Neuronal stem cell (in vitro differentiated cells): Measurements from ENCODE around the gene RPL27.

Source experiments
- DNase-seq: peaks from one replicate; pipeline ENCODE4 v3.0.0-alpha.2; 2013; ENCODE audit warnings: low spot score
- H2AFZ ChIP-seq: one replicate; pipeline ENCODE4 v1.6.1; 2013; ENCODE audit warnings: mild to moderate bottlenecking, low read length, inconsistent platforms
- H2AK5ac ChIP-seq: 2 replicates; pipeline ENCODE4 v1.6.1; 2013; ENCODE audit warnings: low read depth, mild to moderate bottlenecking, inconsistent platforms, low read length, moderate library complexity, mixed read lengths
- H2BK120ac ChIP-seq: 2 replicates; pipeline ENCODE4 v1.6.1; 2013; ENCODE audit warnings: low read depth, mild to moderate bottlenecking, inconsistent platforms, low read length, moderate library complexity, mixed read lengths
- H2BK12ac ChIP-seq: one replicate; pipeline ENCODE4 v1.6.1; 2013; ENCODE audit warnings: low read length, inconsistent platforms
- H2BK15ac ChIP-seq: 2 replicates; pipeline ENCODE4 v1.6.1; 2013; ENCODE audit warnings: mild to moderate bottlenecking, low read length, inconsistent platforms, mixed read lengths
- H2BK5ac ChIP-seq: one replicate; pipeline ENCODE4 v1.6.1; 2013; ENCODE audit warnings: inconsistent platforms, mild to moderate bottlenecking, low read length, moderate library complexity
- H3K14ac ChIP-seq: one replicate; pipeline ENCODE4 v1.6.1; 2013; ENCODE audit warnings: low read length, inconsistent platforms
- H3K18ac ChIP-seq: 2 replicates; pipeline ENCODE4 v1.6.1; 2013; ENCODE audit warnings: low read length, inconsistent platforms
- H3K23ac ChIP-seq: 2 replicates; pipeline ENCODE4 v1.6.1; 2013; ENCODE audit warnings: low read depth, mild to moderate bottlenecking, mixed read lengths, low read length, inconsistent platforms; ENCODE audit not compliant: poor library complexity
- H3K27ac ChIP-seq: replicated peaks from 3 replicates; pipeline ENCODE4 v1.5.1; 2013; ENCODE audit warnings: low read length, inconsistent platforms
- H3K27me3 ChIP-seq, 3 experiments: 2 replicates each; pipeline ENCODE4 v1.6.1; 2013; ENCODE audit warnings: low read length in 3 of 3, mild to moderate bottlenecking in 2 of 3, inconsistent platforms in 1 of 3, low read depth in 1 of 3, mixed read lengths in 1 of 3, moderate library complexity in 1 of 3; ENCODE audit not compliant: control insufficient read depth in 3 of 3, insufficient read depth in 3 of 3
- H3K36me3 ChIP-seq, 2 donors: replicated peaks in 1 of 2; 2 replicates each; pipeline ENCODE4 v1.6.1; 2013; ENCODE audit warnings: low read length in 2 of 2; ENCODE audit not compliant: control insufficient read depth in 2 of 2, insufficient read depth in 2 of 2
- H3K4ac ChIP-seq: 2 replicates; pipeline ENCODE4 v1.6.1; 2013; ENCODE audit warnings: inconsistent platforms, mild to moderate bottlenecking, low read length, moderate library complexity
- H3K4me1 ChIP-seq, 2 donors: 1 replicate in 1 of 2; 2 replicates in 1 of 2; pipeline ENCODE4 v1.6.1; 2013; ENCODE audit warnings: low read length in 2 of 2, low read depth in 1 of 2; ENCODE audit not compliant: control insufficient read depth in 2 of 2, insufficient read depth in 1 of 2
- H3K4me2 ChIP-seq: one replicate; pipeline ENCODE4 v1.6.1; 2013; ENCODE audit warnings: mild to moderate bottlenecking, low read length, inconsistent platforms; ENCODE audit not compliant: insufficient read depth, poor library complexity, severe bottlenecking
- H3K4me3 ChIP-seq, 2 donors: 2 replicates each; pipeline ENCODE4 v1.5.1; 2013; ENCODE audit warnings: low read length in 2 of 2, mild to moderate bottlenecking in 2 of 2, inconsistent platforms in 1 of 2, moderate library complexity in 1 of 2
- H3K79me1 ChIP-seq: one replicate; pipeline ENCODE4 v1.6.1; 2013; ENCODE audit warnings: low read depth, mild to moderate bottlenecking, inconsistent platforms, low read length, moderate library complexity
- H3K9ac ChIP-seq: one replicate; pipeline ENCODE4 v1.6.1; 2013; ENCODE audit warnings: mild to moderate bottlenecking, low read depth, low read length, inconsistent platforms; ENCODE audit not compliant: poor library complexity
- H3K9me3 ChIP-seq, 2 donors: replicated peaks in 1 of 2; 2 replicates each; pipeline versions ENCODE3 to v1.6.1; 2013; ENCODE audit warnings: low read length in 2 of 2, mild to moderate bottlenecking in 2 of 2, inconsistent platforms in 1 of 2, low read depth in 1 of 2, mixed read lengths in 1 of 2, moderate library complexity in 1 of 2; ENCODE audit not compliant: control insufficient read depth in 2 of 2, insufficient read depth in 1 of 2
- H4K8ac ChIP-seq: one replicate; pipeline ENCODE4 v1.6.1; 2013; ENCODE audit warnings: low read depth, mild to moderate bottlenecking, inconsistent platforms, low read length, moderate library complexity
- H4K91ac ChIP-seq: one replicate; pipeline ENCODE4 v1.6.1; 2013; ENCODE audit warnings: low read length, low read depth, mild to moderate bottlenecking, inconsistent platforms; ENCODE audit not compliant: poor library complexity
- WGBS, 2 donors: extraction: QIAGEN DNeasy Blood & Tissue Kit; methylation state at CpG; one replicate each; pipeline ENCODE4 v1.1.7; 2013; ENCODE audit warnings: missing lambda C conversion rate in 2 of 2, mixed read lengths in 1 of 2; ENCODE audit not compliant: insufficient read length in 2 of 2, insufficient replicate concordance in 1 of 2; ENCODE audit errors: extremely low coverage in 2 of 2; 5-methylcytosine and 5-hydroxymethylcytosine counted together

Gene RPL27

GRCh38 chr17:42964161-42964932 lies 33.9 kb upstream of the RPL27 start, which contains the start of gene AARSD1:
TSS of gene AARSD1 (minus strand) at chr17:42964454. CDS start at chr17:42964440, 14 bp downstream.
- Histone ChIP-seq H3K36me3 (peaks cover 13 to 35% of the 10 kb centered on the region in 2 donors), H3K4ac (no peak within 1 kb of the TSS), H3K4me3 (peak within 1 kb of the TSS; percentile 67 to 81), H4K8ac (no peak within 1 kb of the TSS), H3K14ac (no peak within 1 kb of the TSS), H3K4me1 (peaks cover 3 to 8% of the 10 kb centered on the region in 2 donors), H2BK120ac (no peak within 1 kb of the TSS), H3K4me2 (peak within 1 kb of the TSS; percentile 77), H3K79me1 (peaks cover 3% of the 10 kb centered on the region), H2BK5ac (no peak within 1 kb of the TSS), H3K27me3 (no peaks in the 10 kb centered on the region), H3K27ac (no peak within 1 kb of the TSS), H2AK5ac (no peak within 1 kb of the TSS), H3K18ac (peak within 1 kb of the TSS; percentile 15), H2AFZ (peak within 1 kb of the TSS; percentile 83), H4K91ac (no peak within 1 kb of the TSS), H3K9ac (peak within 1 kb of the TSS; percentile 91), H2BK15ac (no peak within 1 kb of the TSS), H2BK12ac (no peak within 1 kb of the TSS), H3K9me3 (no peaks in the 10 kb centered on the region), H3K23ac (no peak within 1 kb of the TSS)
- DNase-seq, result peak; percentile 85
- WGBS, 2 donors, result no CpG with 5 or more reads among the region's 43 CpGs

GRCh38 chr17:42967925-42968324 lies 30.3 kb upstream of the RPL27 start:
- Histone ChIP-seq H2BK12ac (no peak overlapping the region), H3K4ac (no peak overlapping the region), H4K91ac (no peak overlapping the region), H2AFZ (no peak overlapping the region), H3K9ac (no peak overlapping the region), H2BK15ac (no peak overlapping the region), H4K8ac (no peak overlapping the region), H3K4me2 (no peak overlapping the region), H3K27ac (no peak overlapping the region), H3K4me1 (peaks cover 3 to 8% of the 10 kb centered on the region in 2 donors), H3K9me3 (no peaks in the 10 kb centered on the region), H3K14ac (no peak overlapping the region), H3K18ac (no peak overlapping the region), H2BK5ac (no peak overlapping the region), H3K4me3 (no peak overlapping the region), H3K79me1 (peaks cover 3% of the 10 kb centered on the region), H3K36me3 (peaks cover 0 to under 1% of the 10 kb centered on the region in 2 donors), H3K27me3 (no peaks in the 10 kb centered on the region), H3K23ac (no peak overlapping the region), H2AK5ac (no peak overlapping the region), H2BK120ac (no peak overlapping the region)
- WGBS, 2 donors, result no CpG with 5 or more reads among the region's 1 CpG
- no peak for DNase-seq

GRCh38 chr17:42969001-42969581 lies 29.1 kb upstream of the RPL27 start:
- H4K8ac ChIP-seq, result no peak overlapping the region
- no peak overlapping the region for H3K4me2 ChIP-seq
- H3K14ac ChIP-seq, result no peak overlapping the region
- H3K9ac ChIP-seq, result no peak overlapping the region
- H3K4me1 ChIP-seq, result peaks cover 0 to 2% of the 10 kb centered on the region in 2 donors
- no peak overlapping the region for H3K4ac ChIP-seq
- no peak overlapping the region for H2BK12ac ChIP-seq
- peak overlapping the region; percentile 19 for H2AFZ ChIP-seq
- H2BK5ac ChIP-seq, result no peak overlapping the region
- no peaks in the 10 kb centered on the region for H3K79me1 ChIP-seq
- no peaks in the 10 kb centered on the region for H3K27me3 ChIP-seq
- no peak overlapping the region for H3K4me3 ChIP-seq
- WGBS, 2 donors, result no CpG with 5 or more reads among the region's 5 CpGs
- H2BK15ac ChIP-seq, result no peak overlapping the region
- H3K9me3 ChIP-seq, result no peaks in the 10 kb centered on the region
- H3K36me3 ChIP-seq, result no peaks in the 10 kb centered on the region
- no peak overlapping the region for H3K18ac ChIP-seq
- no peak overlapping the region for H4K91ac ChIP-seq
- no peak overlapping the region for H2BK120ac ChIP-seq
- no peak for DNase-seq
- H3K23ac ChIP-seq, result no peak overlapping the region
- H3K27ac ChIP-seq, result no peak overlapping the region
- H2AK5ac ChIP-seq, result no peak overlapping the region

GRCh38 chr17:42971589-42971988 lies 26.6 kb upstream of the RPL27 start:
- no peak overlapping the region for H3K9ac ChIP-seq
- no peak overlapping the region for H3K18ac ChIP-seq
- no peak overlapping the region for H3K27ac ChIP-seq
- H3K4me3 ChIP-seq, result no peak overlapping the region
- no peak overlapping the region for H4K8ac ChIP-seq
- H2BK5ac ChIP-seq, result no peak overlapping the region
- H3K23ac ChIP-seq, result no peak overlapping the region
- H2BK12ac ChIP-seq, result no peak overlapping the region
- no peak overlapping the region for H3K14ac ChIP-seq
- no peaks in the 10 kb centered on the region for H3K27me3 ChIP-seq
- no peaks in the 10 kb centered on the region for H3K36me3 ChIP-seq
- H3K4me2 ChIP-seq, result no peak overlapping the region
- WGBS, 2 donors, result no CpG with 5 or more reads among the region's 5 CpGs
- H3K9me3 ChIP-seq, result no peaks in the 10 kb centered on the region
- no peak overlapping the region for H4K91ac ChIP-seq
- peaks cover 0 to 2% of the 10 kb centered on the region in 2 donors for H3K4me1 ChIP-seq
- H3K4ac ChIP-seq, result no peak overlapping the region
- H3K79me1 ChIP-seq, result no peaks in the 10 kb centered on the region
- no peak for DNase-seq
- H2BK120ac ChIP-seq, result no peak overlapping the region
- no peak overlapping the region for H2AK5ac ChIP-seq
- H2AFZ ChIP-seq, result no peak overlapping the region
- H2BK15ac ChIP-seq, result no peak overlapping the region
